A673 (cell line): ENCODE data around the gene TNFSF9. TPM values are rescaled to one million over a fixed set of nuclear protein-coding genes. Genes with fewer than 3 reads are reported as not detected.
"Not testable (repeated sequence)": the region's sequence is repeated elsewhere in the genome, so short reads cannot be mapped to it uniquely, and the experiment has no call there.

ENCODE experiments used
- BruUV-seq: library from RNA; stranded (reverse); fragments of 400-500 nt; replicated peaks from 2 replicates; lab custom pipeline; 2021; lab: Mats Ljungman, UMichigan
- CTCF ChIA-PET: fragments of 300-600 bp; sonication (Branson Sonifier 250); formaldehyde crosslinking; loops from one replicate; lab custom pipeline; 2022; ENCODE audit warnings: antibody characterized with exemption; lab: Charles Lee
- POLR2A ChIA-PET: fragments of 300-600 bp; sonication (Branson Sonifier 250); formaldehyde crosslinking; loops from one replicate; lab custom pipeline; 2022; ENCODE audit warnings: antibody characterized with exemption; ENCODE audit not compliant: low non-redundant PET; lab: Charles Lee
- DNase-seq: peaks from one replicate; pipeline ENCODE4 v3.0.0-alpha.2; 2015; ENCODE audit warnings: low spot score
- H3K27ac ChIP-seq: fragments of 200-600 bp; sonication (generic); 2 replicates; pipeline ENCODE4 v1.5.1; 2016; ENCODE audit warnings: mixed run types, low read depth, mild to moderate bottlenecking, mixed read lengths, antibody characterized with exemption, low read length; ENCODE audit not compliant: poor library complexity, severe bottlenecking
- H3K27me3 ChIP-seq: fragments of 200-600 bp; sonication (generic); replicated peaks from 2 replicates; pipeline ENCODE4 v1.6.1; 2017; ENCODE audit warnings: mixed run types, low read depth, mild to moderate bottlenecking, mixed read lengths, antibody characterized with exemption, low read length; ENCODE audit not compliant: insufficient read depth, poor library complexity
- H3K36me3 ChIP-seq: fragments of 200-600 bp; sonication (generic); 2 replicates; pipeline ENCODE4 v1.6.1; 2016; ENCODE audit warnings: mixed run types, mild to moderate bottlenecking, mixed read lengths, antibody characterized with exemption, low read length; ENCODE audit not compliant: insufficient read depth, poor library complexity, severe bottlenecking
- H3K4me1 ChIP-seq: fragments of 200-600 bp; sonication (generic); 2 replicates; pipeline ENCODE4 v1.6.1; 2017; ENCODE audit warnings: mixed run types, mild to moderate bottlenecking, mixed read lengths, antibody characterized with exemption, low read length; ENCODE audit not compliant: insufficient read depth, poor library complexity, severe bottlenecking
- H3K4me3 ChIP-seq: fragments of 200-600 bp; sonication (generic); 2 replicates; pipeline ENCODE4 v1.5.1; 2016; ENCODE audit warnings: low read depth, mixed run types, mild to moderate bottlenecking, mixed read lengths, low read length; ENCODE audit not compliant: poor library complexity, severe bottlenecking
- H3K9me3 ChIP-seq: fragments of 200-600 bp; sonication (generic); 2 replicates; pipeline ENCODE4 v1.6.1; 2016; ENCODE audit warnings: mixed run types, low read depth, mild to moderate bottlenecking, mixed read lengths, antibody characterized with exemption, low read length; ENCODE audit not compliant: poor library complexity, severe bottlenecking
- EZH2 ChIP-seq: fragments of 200-600 bp; sonication (generic); IDR thresholded peaks from 2 replicates; pipeline ENCODE4 v1.6.1; 2017; ENCODE audit warnings: borderline replicate concordance, low read depth, mild to moderate bottlenecking, mixed read lengths, antibody characterized with exemption, low read length; ENCODE audit not compliant: poor library complexity, severe bottlenecking
- intact Hi-C: fragments of 100-400 bp; cut with micrococcal nuclease; formaldehyde crosslinking; loops from one replicate; pipeline ENCODE4 v1.10.0; 2022; ENCODE audit not compliant: unreplicated experiment
- total RNA-seq: library from RNA; stranded (reverse); gene quantifications from 2 replicates; pipeline ENCODE4 v1.2.3, GENCODE V29; 2021
- TF ChIP-seq, protein P1 (sequence below): fragments of 300-800, 200-600 bp; sonication (generic); conservative IDR thresholded peaks from 2 replicates; pipeline ENCODE4 v1.5.1; 2017; ENCODE audit warnings: low read depth, mild to moderate bottlenecking, antibody characterized with exemption, low read length, moderate library complexity, mixed read lengths

Gene TNFSF9
- total RNA-seq, 1 experiment from 2014 or later, result 11.1 TPM

DNA sequence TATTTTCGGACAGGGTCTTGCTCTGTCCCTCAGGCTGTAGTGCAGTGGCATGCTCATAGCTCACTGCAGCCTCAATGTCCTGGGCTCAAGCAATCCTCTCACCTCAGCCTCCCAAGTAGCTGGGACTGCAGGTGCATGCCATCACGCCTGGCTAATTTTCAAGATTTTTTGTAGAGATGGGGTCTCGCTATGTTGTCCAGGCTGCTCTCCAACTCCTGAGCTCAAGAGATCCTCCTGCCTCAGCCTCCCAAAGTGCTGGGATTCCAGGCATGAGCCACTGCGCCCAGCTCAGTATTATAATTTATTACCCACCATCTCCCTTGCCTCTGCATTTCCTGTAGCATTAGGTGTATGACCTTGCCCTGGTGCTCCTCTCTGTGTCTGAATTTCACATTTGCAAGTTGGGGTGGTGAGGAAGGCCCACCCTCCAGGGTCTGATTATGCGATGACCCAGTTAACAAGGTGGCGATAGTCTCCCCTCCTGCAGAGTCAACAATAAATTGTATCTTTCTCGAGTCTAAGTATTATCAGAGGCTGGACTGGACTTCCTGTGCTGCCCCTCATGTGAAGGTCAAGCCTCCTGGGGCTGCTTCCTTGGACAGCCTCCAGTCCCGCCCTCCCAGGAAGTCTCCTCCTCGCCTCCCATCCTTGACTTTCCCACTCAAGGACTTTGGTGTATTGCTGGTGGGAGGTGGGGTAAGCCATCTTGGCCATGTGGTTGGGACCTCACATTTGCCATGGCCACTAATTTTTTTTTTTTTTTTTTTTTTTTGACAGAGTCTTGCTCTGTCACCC, 27.2 kb upstream of the TNFSF9 start:
- Histone ChIP-seq H3K27me3 (no peaks in the 10 kb centered on the region), H3K4me3 (no peak overlapping the region), H3K9me3 (no peaks in the 10 kb centered on the region), H3K36me3 (no peaks in the 10 kb centered on the region), H3K4me1 (peaks cover 9% of the 10 kb centered on the region), H3K27ac (no peak overlapping the region)
- DNase-seq, result no peak
- TF ChIP-seq, protein P1, sequence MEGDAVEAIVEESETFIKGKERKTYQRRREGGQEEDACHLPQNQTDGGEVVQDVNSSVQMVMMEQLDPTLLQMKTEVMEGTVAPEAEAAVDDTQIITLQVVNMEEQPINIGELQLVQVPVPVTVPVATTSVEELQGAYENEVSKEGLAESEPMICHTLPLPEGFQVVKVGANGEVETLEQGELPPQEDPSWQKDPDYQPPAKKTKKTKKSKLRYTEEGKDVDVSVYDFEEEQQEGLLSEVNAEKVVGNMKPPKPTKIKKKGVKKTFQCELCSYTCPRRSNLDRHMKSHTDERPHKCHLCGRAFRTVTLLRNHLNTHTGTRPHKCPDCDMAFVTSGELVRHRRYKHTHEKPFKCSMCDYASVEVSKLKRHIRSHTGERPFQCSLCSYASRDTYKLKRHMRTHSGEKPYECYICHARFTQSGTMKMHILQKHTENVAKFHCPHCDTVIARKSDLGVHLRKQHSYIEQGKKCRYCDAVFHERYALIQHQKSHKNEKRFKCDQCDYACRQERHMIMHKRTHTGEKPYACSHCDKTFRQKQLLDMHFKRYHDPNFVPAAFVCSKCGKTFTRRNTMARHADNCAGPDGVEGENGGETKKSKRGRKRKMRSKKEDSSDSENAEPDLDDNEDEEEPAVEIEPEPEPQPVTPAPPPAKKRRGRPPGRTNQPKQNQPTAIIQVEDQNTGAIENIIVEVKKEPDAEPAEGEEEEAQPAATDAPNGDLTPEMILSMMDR, result no peak
- BruUV-seq, result no TSS peak
- ChIA-PET POLR2A (no interaction called here), CTCF (interaction anchor here (0.5 to 0.7 kb wide), 3 partner anchors 12 to 66 kb away, joined by 3 to 10 read pairs (median 4); no protein-coding TSS in a partner anchor)
- intact Hi-C loops, result no loop called here

DNA sequence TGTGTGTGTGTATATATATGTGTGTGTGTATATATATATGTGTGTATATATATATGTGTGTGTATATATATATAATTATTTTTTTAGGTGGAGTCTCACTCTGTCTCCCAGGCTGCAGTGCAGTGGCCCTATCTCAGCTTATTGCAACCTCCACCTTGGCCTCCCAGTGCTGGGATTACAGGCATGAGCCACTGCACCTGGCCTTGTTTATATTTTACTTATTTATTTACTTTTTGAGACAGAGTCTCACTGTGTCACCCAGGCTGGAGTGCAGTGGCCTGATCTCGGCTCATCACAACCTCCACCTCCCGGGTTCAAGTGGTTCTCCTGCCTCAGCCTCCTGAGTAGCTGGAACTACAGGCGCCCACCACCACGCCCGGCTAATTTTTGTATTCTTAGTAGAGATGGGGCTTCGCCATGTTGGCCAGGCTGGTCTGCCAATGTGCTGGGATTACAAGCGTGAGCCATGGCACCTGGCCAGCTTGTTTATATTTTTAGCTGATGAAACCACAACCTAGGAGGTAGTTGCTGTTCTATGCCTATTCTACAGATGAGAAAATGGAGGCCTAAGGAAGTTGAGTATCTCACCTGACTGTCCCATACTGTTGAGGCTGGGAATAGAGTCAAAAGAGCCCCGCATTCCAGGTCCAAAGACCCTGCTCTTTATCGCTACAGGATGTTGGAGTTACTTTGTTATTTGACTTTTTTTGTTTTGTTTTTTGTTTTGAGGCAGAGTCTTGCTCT, 22.6 kb upstream of the TNFSF9 start:
- DNase-seq, BruUV-seq, H3K4me1 ChIP-seq, CTCF ChIA-PET, H3K27me3 ChIP-seq, H3K27ac ChIP-seq, H3K4me3 ChIP-seq, H3K9me3 ChIP-seq, H3K36me3 ChIP-seq, intact Hi-C loops, POLR2A ChIA-PET: not testable (repeated sequence)

DNA sequence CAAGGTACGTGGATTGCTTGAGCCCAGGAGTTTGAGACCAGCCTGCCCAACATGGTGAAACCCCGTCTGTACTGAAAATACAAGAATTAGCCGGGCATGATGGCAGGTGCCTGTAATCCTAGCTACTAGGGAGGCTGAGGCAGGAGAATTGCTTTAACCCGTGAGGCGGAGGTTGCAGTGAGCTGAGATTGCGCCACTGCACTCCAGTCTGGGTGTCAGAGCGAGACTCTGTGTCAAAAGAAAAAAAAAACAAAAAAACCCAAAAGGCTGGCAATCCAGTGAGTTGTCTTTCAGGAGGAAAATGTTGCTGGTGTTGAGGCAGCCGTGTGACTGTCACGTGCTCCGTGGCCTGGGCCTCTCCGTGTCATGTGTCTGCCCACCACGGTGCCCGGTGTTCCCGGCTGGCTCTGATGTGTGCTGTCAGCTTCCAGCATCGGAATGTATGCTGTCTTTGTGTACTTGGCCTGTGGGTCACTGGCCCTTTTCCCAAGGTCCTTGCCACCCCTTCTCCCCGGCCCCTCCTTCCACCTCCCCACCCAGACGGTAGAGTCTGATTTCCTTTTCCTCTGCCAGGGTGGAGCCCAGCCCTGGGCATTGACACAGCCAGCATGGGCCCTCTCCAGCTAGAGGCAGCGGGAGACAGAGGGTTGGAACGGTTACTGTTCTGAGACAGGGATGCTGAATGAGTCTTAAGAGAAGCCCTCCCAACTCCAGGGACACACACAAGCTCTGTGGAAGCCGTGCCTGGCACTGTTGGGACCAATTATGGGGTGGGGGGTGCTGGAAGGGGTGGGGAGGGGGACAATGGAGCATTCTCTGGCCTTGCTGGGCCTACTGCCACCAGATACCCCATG, 21.5 kb upstream of the TNFSF9 start:
- POLR2A ChIA-PET, result no interaction called here
- TF ChIP-seq, protein P1, result no peak
- TF ChIP-seq EZH2, result no peak

More for the DNA sequence above, 21.5 kb upstream of the TNFSF9 start:
- no TSS peak for BruUV-seq
- intact Hi-C loops, result no loop called here
- CTCF ChIA-PET, result no interaction called here
- DNase-seq, result no peak
- no peaks in the 10 kb centered on the region for H3K36me3 ChIP-seq
- H3K9me3 ChIP-seq, result no peaks in the 10 kb centered on the region
- H3K4me1 ChIP-seq, result no peaks in the 10 kb centered on the region
- no peak overlapping the region for H3K4me3 ChIP-seq
- no peak overlapping the region for H3K27ac ChIP-seq
- H3K27me3 ChIP-seq, result no peaks in the 10 kb centered on the region
